ENCODE data around the gene BEST1.

Gene BEST1

GRCh38 chr11:61911128-61911700 lies 38.9 kb upstream of the BEST1 start:
- no peak for DNase-seq (ENCODE audit: low read depth)
- TF ChIP-seq, protein P1, sequence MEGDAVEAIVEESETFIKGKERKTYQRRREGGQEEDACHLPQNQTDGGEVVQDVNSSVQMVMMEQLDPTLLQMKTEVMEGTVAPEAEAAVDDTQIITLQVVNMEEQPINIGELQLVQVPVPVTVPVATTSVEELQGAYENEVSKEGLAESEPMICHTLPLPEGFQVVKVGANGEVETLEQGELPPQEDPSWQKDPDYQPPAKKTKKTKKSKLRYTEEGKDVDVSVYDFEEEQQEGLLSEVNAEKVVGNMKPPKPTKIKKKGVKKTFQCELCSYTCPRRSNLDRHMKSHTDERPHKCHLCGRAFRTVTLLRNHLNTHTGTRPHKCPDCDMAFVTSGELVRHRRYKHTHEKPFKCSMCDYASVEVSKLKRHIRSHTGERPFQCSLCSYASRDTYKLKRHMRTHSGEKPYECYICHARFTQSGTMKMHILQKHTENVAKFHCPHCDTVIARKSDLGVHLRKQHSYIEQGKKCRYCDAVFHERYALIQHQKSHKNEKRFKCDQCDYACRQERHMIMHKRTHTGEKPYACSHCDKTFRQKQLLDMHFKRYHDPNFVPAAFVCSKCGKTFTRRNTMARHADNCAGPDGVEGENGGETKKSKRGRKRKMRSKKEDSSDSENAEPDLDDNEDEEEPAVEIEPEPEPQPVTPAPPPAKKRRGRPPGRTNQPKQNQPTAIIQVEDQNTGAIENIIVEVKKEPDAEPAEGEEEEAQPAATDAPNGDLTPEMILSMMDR (IDR thresholded peaks at IDR 0.05; ENCODE audit: control insufficient read depth, insufficient read depth, low read depth, low read length, missing control alignments): no peak
- H3K4me3 ChIP-seq (ENCODE audit: control insufficient read depth, low read depth, low read length): no peak overlapping the region

DNA sequence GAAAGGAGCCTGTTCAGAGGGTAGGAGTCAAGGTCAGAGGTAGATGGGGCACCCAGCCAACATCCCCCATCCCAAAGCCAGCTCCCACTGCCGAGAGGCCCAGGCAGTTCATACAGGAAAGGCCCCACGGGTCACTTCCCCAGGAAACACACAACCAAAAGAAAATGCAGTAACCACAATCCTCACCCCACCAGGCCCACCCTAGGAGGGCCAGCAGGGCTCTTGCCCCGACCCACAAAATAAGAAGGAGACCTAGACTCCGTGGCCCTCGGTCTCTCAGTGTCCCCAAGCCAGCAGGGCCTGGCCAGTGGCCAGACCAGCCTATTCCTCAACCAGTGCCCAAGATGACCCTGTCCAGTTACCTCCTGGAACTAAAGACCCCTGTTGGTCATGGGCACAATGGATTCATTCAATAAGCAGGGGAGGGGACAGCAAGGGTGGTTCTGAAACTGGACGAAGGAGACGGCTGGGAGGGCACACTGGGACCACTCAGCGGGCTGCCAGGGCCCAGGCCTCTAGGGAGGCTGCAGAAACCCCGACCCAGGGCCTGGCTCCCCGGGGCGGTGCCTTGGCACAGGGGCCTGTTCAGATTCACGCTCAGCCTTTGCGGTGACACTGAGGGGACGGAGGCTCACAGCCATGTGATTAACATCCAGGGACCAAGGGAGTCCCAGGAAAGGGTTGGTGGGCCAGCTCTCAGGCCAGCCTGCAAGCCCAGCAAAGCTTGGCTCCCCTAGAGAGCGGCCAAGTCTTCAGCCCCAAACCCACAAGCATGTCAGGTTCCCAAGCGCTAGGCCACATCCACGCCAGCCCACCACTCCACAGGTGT lies 38.2 kb upstream of the BEST1 start:
- no peak for DNase-seq (ENCODE audit: low read depth)
- no peak overlapping the region for H3K4me3 ChIP-seq (ENCODE audit: control insufficient read depth, low read depth, low read length)
- TF ChIP-seq, protein P1 (IDR thresholded peaks at IDR 0.05; ENCODE audit: control insufficient read depth, insufficient read depth, low read depth, low read length, missing control alignments): no peak

DNA sequence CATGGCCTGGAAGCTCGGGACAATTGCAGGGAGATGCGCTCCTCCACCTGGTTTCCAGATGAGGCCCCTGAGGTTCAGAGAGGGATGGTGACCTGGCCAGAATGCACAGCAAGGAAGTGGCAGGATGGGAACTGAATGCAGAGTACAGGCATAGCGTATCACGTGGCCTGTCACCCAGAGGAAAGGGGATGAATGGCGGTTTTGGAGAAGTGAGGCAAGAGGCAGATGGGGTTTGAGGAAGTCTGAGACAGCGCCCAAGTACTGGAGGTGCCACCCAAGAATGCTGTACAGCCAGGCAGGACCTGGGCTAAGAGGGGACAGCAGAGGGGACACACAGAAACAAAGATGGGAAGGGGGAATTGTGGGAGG lies 37.6 kb upstream of the BEST1 start:
- no peak for DNase-seq (ENCODE audit: low read depth)
- TF ChIP-seq, protein P1 (IDR thresholded peaks at IDR 0.05; ENCODE audit: control insufficient read depth, insufficient read depth, low read depth, low read length, missing control alignments): no peak
- no peak overlapping the region for H3K4me3 ChIP-seq (ENCODE audit: control insufficient read depth, low read depth, low read length)

GRCh38 chr11:61912991-61913698 lies 37.0 kb upstream of the BEST1 start:
- H3K4me3 ChIP-seq (ENCODE audit: control insufficient read depth, low read depth, low read length): no peak overlapping the region
- TF ChIP-seq, protein P1 (IDR thresholded peaks at IDR 0.05; ENCODE audit: control insufficient read depth, insufficient read depth, low read depth, low read length, missing control alignments): no peak
- no peak for DNase-seq (ENCODE audit: low read depth)

- TF ChIP-seq, protein P1 (IDR thresholded peaks at IDR 0.05; ENCODE audit: control insufficient read depth, insufficient read depth, low read depth, low read length, missing control alignments): no peak
- no peak for DNase-seq (ENCODE audit: low read depth)
- no peak overlapping the region for H3K4me3 ChIP-seq (ENCODE audit: control insufficient read depth, low read depth, low read length)
Observed at GRCh38 chr11:61913699-61914395, 36.3 kb upstream of the BEST1 start.

DNA sequence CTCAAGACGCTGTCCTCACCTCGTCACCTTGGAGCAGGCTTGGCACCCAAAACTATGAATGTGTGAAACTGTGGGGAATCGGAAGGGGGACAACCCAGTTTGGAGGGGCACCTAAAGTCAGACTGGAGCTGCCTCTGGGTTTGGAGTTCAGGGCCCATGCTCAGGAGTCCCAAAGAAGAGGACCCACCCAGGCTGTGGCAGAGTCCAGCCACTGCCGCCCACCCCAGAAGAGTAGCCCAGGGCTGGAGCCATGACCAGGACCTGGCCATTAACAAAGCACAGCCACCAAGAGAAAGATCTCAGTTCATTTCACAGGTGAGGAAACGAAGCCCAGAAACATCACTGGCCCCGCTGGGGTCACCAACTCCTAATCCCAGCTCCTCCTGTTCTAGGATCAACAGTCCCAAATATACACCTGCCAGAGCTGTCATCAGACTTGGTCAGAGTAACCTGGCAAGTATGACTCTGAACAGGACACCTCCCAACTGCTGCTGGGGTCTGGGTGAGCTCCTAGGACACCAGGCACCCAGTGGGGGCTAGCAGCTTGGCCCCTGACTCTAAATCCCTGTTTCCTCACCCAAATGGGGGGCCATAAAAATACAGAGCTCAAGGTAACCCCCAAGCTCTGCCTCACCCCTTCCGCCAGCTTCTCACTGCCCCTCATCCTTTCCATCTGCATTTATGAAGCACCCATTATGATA lies 35.5 kb upstream of the BEST1 start:
- H3K4me3 ChIP-seq (ENCODE audit: control insufficient read depth, low read depth, low read length): no peak overlapping the region
- no peak for DNase-seq (ENCODE audit: low read depth)

More for the DNA sequence above, 35.5 kb upstream of the BEST1 start:
- TF ChIP-seq, protein P1 (IDR thresholded peaks at IDR 0.05; ENCODE audit: control insufficient read depth, insufficient read depth, low read depth, low read length, missing control alignments): no peak
